Type B pancreatic cell (in vitro differentiated cells): ENCODE results near the gene PERM1. TPM values are rescaled to one million over a fixed set of nuclear protein-coding genes. Genes with fewer than 3 reads are reported as not detected.
"Not testable (repeated sequence)": the region's sequence is repeated elsewhere in the genome, so short reads cannot be mapped to it uniquely, and the experiment has no call there.

Experiments
- DNase-seq: peaks from one replicate; pipeline ENCODE4 v3.0.0; 2021; ENCODE audit warnings: mixed read lengths; ENCODE audit not compliant: unreplicated experiment; ENCODE audit errors: extremely low spot score
- H3K27ac Mint-ChIP-seq: 2 replicates; pipeline ENCODE4 v1.8.0; 2021; ENCODE audit warnings: mild to moderate bottlenecking, mixed read lengths
- H3K27me3 Mint-ChIP-seq: 2 replicates; pipeline ENCODE4 v1.8.0; 2021; ENCODE audit warnings: mixed read lengths
- H3K36me3 Mint-ChIP-seq: 2 replicates; pipeline ENCODE4 v1.8.0; 2021; ENCODE audit warnings: mixed read lengths
- H3K4me1 Mint-ChIP-seq: one replicate; pipeline ENCODE4 v1.8.0; 2021; ENCODE audit warnings: mixed read lengths; ENCODE audit not compliant: unreplicated experiment
- H3K4me3 Mint-ChIP-seq: 2 replicates; pipeline ENCODE4 v1.8.0; 2021; ENCODE audit warnings: mild to moderate bottlenecking, mixed read lengths
- H3K9me3 Mint-ChIP-seq: 2 replicates; pipeline ENCODE4 v1.8.0; 2021; ENCODE audit warnings: mixed read lengths
- total RNA-seq: library from RNA; stranded (reverse); gene quantifications from 2 replicates; pipeline ENCODE4 v1.2.1, GENCODE V29; 2021; ENCODE audit warnings: low replicate concordance
- TF ChIP-seq, protein P1 (sequence below): fragments of 200-600 bp; sonication (generic); conservative IDR thresholded peaks from 2 replicates; pipeline ENCODE4 v1.5.0; 2021; ENCODE audit warnings: antibody characterized with exemption, mild to moderate bottlenecking

PERM1 gene
- total RNA-seq, 1 donor from 2014 or later = 0.34 TPM

DNA sequence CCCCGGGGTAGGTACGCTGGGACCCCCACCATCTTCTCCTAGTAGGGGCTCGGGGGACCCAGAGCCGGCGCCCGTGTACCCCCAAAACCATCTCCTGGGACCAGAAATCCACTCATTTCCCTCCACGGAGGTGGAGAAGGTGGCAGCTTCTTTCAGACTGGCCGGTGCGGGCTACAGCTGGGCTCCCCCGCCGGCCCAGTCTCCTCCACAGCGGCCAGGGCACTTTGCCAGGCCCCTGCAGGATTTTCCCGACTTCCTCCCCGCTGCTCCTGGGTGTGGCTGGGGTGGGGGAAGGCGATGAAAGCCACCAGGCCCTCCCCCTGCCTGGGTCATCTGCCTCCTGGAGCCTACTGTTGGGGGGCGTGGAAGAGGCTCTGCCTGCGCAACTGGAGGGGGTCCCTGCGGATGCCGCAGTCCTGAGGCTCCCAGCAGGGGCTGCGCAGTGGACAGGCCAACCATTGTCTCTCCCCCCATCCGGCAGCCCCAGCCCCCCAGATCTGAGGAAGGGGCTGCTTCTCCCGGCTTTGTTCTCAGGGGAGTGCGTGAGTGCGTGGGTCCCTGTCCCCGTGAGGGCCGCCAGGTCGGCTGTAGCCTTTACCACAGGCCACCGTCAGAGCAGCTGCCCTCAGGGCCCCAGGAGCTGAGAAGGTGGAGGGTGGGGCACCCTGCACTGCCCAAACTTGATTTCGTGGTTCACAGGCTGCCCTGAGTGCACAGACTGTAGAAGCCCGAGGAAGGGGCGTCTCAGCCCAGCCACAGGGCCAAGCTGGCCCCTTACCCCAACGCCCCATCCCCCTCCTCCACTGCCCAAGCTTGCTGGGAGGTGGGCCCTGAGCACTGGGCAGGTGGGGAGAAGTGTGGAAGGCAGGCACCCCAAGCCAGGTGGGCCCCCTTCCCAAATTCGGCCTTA lies 39.4 kb upstream of the PERM1 start:
- H3K27me3 Mint-ChIP-seq = no peaks in the 10 kb centered on the region
- DNase-seq = no peak
- H3K27ac Mint-ChIP-seq = peak overlapping the region; percentile 69
- no peaks in the 10 kb centered on the region for H3K9me3 Mint-ChIP-seq
- peaks cover 19% of the 10 kb centered on the region for H3K4me1 Mint-ChIP-seq
- no peaks in the 10 kb centered on the region for H3K36me3 Mint-ChIP-seq
- TF ChIP-seq, protein P1, sequence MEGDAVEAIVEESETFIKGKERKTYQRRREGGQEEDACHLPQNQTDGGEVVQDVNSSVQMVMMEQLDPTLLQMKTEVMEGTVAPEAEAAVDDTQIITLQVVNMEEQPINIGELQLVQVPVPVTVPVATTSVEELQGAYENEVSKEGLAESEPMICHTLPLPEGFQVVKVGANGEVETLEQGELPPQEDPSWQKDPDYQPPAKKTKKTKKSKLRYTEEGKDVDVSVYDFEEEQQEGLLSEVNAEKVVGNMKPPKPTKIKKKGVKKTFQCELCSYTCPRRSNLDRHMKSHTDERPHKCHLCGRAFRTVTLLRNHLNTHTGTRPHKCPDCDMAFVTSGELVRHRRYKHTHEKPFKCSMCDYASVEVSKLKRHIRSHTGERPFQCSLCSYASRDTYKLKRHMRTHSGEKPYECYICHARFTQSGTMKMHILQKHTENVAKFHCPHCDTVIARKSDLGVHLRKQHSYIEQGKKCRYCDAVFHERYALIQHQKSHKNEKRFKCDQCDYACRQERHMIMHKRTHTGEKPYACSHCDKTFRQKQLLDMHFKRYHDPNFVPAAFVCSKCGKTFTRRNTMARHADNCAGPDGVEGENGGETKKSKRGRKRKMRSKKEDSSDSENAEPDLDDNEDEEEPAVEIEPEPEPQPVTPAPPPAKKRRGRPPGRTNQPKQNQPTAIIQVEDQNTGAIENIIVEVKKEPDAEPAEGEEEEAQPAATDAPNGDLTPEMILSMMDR = no peak
- H3K4me3 Mint-ChIP-seq = peak overlapping the region; percentile 80

DNA sequence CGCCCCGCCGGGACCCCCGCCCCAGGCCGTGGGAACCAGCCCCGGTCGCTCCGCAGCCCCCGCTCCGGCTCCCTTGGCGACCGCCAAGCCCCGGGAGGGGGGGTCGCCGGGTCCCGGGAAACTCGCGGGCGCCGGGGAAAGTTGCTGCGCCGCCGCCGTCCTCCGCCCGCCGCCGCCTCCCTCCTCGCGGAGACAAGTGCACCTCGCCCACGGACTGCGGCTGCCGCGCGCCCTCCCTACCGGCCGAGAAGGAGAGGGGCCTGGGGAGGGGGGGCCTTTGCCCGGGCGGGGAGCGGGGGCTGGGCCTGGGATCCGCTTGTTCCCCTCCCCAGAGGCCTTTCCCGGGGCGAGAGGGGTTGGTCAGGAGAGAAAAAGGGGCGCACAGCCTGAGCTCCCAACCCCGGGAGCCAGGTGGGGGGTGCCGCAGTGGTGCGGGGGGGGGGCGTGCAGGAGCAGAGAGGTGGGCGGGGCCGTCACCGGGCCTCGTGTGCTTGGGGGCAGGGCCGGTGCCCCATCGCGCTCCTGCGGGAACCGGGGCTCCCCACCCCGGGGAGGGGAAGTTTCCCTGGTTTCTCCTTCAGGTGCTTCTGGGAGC lies 38.6 kb upstream of the PERM1 start:
- no peaks in the 10 kb centered on the region for H3K27me3 Mint-ChIP-seq
- no peaks in the 10 kb centered on the region for H3K9me3 Mint-ChIP-seq
- TF ChIP-seq, protein P1 = no peak
- DNase-seq = no peak
- no peak overlapping the region for H3K27ac Mint-ChIP-seq
- H3K4me1 Mint-ChIP-seq = peaks cover 15% of the 10 kb centered on the region
- no peaks in the 10 kb centered on the region for H3K36me3 Mint-ChIP-seq
- H3K4me3 Mint-ChIP-seq = peak overlapping the region; percentile 80

DNA sequence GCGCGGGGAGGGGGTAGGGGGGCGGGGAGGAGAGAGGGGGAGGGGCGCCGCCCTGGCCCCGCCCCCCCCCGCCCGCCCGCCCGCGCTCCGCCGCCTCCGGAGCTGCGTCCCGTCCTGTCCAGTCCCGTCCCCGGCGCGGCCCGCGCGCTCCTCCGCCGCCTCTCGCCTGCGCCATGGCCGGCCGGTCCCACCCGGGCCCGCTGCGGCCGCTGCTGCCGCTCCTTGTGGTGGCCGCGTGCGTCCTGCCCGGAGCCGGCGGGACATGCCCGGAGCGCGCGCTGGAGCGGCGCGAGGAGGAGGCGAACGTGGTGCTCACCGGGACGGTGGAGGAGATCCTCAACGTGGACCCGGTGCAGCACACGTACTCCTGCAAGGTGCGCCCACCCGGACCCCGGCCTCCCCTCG lies 38.1 kb upstream of the PERM1 start, which contains the start of gene AGRN:
Gene AGRN (plus strand): TSS at position 121 of the 405 bp plus-strand sequence. CDS start 53 bp downstream, at position 174.
- Mint-ChIP-seq H3K27ac (peak within 1 kb of the TSS; percentile 69), H3K27me3 (no peaks in the 10 kb centered on the region), H3K9me3 (no peaks in the 10 kb centered on the region), H3K4me1 (peaks cover 15% of the 10 kb centered on the region), H3K4me3 (peak within 1 kb of the TSS; percentile 80), H3K36me3 (no peaks in the 10 kb centered on the region)
- TF ChIP-seq, protein P1 = no peak
- no peak for DNase-seq

DNA sequence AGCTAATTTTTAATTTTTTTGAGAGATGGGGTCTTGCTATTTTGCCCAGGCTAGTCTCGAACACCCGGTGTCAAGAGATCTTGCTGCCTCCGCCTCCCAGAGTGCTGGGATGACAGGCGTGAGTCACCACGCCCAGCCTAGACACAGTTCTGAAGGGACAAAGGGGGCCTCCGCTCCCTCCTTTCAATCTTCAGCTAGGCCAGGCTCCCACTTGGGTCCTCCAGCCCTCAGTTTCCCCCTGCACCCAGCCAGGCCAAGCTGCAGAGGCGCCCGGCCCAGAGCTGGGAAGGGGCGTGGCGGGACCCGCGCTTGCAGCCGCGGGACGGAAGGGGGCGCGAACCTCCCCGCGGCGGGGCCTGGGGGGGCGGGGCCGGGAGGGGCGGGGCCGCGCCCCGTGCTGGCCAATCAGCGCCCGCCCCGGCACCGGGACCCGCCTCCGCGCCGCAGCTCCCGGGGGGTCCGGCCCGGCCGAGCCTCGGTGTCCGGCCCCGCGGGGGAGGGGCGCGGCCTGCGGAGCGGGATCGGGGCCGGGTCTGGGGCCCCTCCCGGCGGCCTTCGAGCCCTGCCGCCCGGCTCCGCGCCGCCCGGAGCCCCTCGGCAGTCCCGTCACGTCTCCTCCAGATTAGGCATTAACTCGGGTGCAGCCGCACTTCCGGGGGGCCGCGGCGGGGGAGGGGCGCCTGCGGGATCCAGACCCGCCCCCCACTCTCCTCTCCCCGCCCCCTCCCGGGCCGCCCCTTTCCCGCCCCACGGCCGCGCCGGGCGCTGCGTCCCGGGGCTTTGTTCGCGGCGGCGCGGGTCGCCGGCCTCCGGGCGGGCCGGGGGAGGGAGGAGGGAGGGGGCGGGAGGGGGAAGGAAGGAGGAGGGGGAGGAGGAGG lies 37.5 kb upstream of the PERM1 start:
- Mint-ChIP-seq H3K4me1 (peaks cover 15% of the 10 kb centered on the region), H3K27ac (no peak overlapping the region), H3K36me3 (no peaks in the 10 kb centered on the region), H3K4me3 (peak overlapping the region; percentile 71), H3K9me3 (no peaks in the 10 kb centered on the region), H3K27me3 (no peaks in the 10 kb centered on the region)
- peak; percentile 92 for DNase-seq
- TF ChIP-seq, protein P1 = peak; percentile 66

DNA sequence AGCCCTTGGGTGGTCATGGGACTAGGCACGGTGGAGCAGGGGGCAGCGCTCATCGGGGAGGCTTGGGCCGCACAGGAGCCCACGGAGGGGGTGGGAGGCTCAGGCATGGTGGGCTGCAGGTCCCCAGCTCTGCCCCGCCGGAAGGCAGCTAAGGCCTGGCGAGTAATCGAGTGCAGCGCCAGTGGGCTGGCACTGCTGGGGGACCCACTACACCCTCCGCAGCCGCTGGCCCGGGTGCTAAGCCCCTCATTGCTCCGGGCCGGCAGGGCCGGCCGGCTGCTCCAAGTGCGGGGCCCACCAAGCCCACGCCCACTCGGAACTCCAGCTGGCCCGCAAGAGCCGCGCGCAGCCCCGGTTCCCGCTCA lies 36.4 kb upstream of the PERM1 start:
- H3K36me3 Mint-ChIP-seq, H3K9me3 Mint-ChIP-seq, H3K27ac Mint-ChIP-seq, DNase-seq, H3K27me3 Mint-ChIP-seq: not testable (repeated sequence)
- peaks cover 23% of the 10 kb centered on the region for H3K4me1 Mint-ChIP-seq
- H3K4me3 Mint-ChIP-seq = peak overlapping the region; percentile 19

DNA sequence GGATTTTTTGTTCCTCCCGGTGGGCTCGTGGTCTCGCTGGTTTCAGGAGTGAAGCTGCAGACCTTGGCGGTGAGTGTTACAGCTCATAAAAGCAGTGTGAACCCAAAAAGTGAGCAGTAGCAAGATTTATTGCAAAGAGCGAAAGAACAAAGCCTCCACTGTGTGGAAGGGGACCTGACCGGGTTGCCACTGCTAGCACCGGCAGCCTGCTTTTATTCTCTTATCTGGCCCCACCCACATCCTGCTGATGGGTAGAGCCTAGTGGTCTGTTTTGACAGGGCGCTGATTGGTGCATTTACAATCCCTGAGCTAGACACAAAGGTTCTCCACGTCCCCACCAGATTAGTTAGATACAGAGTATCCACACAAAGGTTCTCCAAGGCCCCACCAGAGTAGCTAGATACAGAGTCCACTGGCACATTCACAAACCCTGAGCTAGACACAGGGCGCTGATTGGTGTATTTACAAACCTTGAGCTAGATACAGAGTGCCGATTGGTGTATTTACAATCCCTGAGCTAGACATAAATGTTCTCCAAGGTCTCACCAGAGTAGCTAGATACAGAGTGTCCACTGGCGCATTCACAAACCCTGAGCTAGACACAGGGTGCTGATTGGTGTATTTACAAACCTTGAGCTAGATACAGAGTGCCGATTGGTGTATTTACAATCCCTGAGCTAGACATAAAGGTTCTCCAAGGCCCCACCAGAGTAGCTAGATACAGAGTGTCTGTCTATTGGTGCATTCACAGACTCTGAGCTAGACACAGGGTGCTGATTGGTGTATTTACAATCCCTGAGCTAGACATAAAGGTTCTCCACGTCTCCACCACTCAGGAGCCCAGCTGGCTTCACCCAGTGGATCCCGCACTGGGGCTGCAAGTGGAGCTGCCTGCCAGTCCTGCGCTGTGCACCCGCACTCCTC lies 35.8 kb upstream of the PERM1 start:
- H3K27me3 Mint-ChIP-seq, H3K9me3 Mint-ChIP-seq, DNase-seq, H3K36me3 Mint-ChIP-seq: not testable (repeated sequence)
- Mint-ChIP-seq H3K27ac (peak overlapping the region; percentile 15), H3K4me3 (peak overlapping the region; percentile 19), H3K4me1 (peaks cover 22% of the 10 kb centered on the region)
